Prostate gland (tissue), 2 donors: Measurements from ENCODE around the gene SFTA2.

Source experiments
- CTCF ChIP-seq, 4 experiments: fragments of 200-600 bp in 2 of 4; fragments of 450-650 bp in 2 of 4; sonication (generic) in 2 of 4; IDR thresholded peaks; 1 replicate in 3 of 4; 2 replicates in 1 of 4; pipeline ENCODE4 v1.5.1; 2016 to 2019; ENCODE audit warnings: antibody characterized with exemption in 4 of 4, mild to moderate bottlenecking in 2 of 4, moderate library complexity in 2 of 4
- POLR2A ChIP-seq: fragments of 450-650 bp; IDR thresholded peaks from one replicate; pipeline ENCODE4 v1.6.1; 2016; ENCODE audit warnings: antibody characterized with exemption, mild to moderate bottlenecking
- POLR2AphosphoS5 ChIP-seq: sonication (generic); formaldehyde crosslinking; IDR thresholded peaks from one replicate; pipeline ENCODE4 v1.6.1; 2017; ENCODE audit warnings: antibody characterized with exemption

- TF ChIP-seq CTCF (IDR thresholded peaks at IDR 0.05) = no peak
- no peak for TF ChIP-seq POLR2A
- no peak for TF ChIP-seq POLR2AphosphoS5
Measured at GRCh38 chr6:30893666-30894065, 38.3 kb downstream of the SFTA2 start.
